ENCODE results near the gene ACAP2.

DNA sequence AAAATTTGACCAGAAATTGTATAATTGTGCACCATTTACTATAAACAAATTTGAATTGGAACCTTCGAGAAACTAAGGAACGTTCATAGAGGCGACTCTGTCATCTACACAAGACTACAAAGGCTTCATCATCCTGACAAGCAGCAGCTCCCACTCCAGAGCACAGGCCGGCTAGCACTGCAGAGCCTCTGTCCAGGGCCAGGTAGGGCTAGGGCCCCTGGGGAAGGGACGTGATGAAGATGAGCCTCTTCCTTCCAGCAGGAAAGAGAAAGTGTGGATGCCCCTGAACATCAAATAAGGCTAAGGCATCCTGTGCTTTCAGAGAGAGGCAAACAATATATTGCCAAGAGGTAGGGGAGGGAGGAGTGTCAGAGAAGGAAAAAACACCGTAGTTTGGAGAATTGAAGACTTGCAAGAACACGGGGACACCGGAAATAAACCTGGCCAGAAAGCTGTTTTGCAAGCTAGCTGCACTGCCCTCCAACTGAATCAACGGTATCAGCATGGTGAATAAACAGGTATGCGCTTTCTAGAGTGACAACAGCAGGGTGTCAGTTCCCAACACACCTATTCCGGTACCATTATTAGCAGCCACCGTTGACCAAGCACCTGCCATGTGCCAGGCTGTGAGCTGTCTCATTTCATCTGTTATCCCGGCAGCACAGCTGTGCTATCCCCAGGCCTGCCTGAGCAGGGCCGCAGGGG lies 184.2 kb downstream of the ACAP2 start:
- TF ChIP-seq TAF1 (IDR thresholded peaks at IDR 0.05; ENCODE audit: low read depth) (no peak), EZH2 (IDR thresholded peaks at IDR 0.05; ENCODE audit: borderline replicate concordance, insufficient read depth, low read length, poor library complexity, severe bottlenecking) (no peak), SMC3 (conservative IDR thresholded peaks at IDR 0.05; ENCODE audit: poor library complexity) (peak; percentile 22), POLR2AphosphoS5 (IDR thresholded peaks at IDR 0.05) (no peak)
- TF ChIP-seq, protein P1, sequence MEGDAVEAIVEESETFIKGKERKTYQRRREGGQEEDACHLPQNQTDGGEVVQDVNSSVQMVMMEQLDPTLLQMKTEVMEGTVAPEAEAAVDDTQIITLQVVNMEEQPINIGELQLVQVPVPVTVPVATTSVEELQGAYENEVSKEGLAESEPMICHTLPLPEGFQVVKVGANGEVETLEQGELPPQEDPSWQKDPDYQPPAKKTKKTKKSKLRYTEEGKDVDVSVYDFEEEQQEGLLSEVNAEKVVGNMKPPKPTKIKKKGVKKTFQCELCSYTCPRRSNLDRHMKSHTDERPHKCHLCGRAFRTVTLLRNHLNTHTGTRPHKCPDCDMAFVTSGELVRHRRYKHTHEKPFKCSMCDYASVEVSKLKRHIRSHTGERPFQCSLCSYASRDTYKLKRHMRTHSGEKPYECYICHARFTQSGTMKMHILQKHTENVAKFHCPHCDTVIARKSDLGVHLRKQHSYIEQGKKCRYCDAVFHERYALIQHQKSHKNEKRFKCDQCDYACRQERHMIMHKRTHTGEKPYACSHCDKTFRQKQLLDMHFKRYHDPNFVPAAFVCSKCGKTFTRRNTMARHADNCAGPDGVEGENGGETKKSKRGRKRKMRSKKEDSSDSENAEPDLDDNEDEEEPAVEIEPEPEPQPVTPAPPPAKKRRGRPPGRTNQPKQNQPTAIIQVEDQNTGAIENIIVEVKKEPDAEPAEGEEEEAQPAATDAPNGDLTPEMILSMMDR (IDR thresholded peaks at IDR 0.05; ENCODE audit: poor library complexity, severe bottlenecking) = peak; percentile 10
- TF ChIP-seq, protein P2, sequence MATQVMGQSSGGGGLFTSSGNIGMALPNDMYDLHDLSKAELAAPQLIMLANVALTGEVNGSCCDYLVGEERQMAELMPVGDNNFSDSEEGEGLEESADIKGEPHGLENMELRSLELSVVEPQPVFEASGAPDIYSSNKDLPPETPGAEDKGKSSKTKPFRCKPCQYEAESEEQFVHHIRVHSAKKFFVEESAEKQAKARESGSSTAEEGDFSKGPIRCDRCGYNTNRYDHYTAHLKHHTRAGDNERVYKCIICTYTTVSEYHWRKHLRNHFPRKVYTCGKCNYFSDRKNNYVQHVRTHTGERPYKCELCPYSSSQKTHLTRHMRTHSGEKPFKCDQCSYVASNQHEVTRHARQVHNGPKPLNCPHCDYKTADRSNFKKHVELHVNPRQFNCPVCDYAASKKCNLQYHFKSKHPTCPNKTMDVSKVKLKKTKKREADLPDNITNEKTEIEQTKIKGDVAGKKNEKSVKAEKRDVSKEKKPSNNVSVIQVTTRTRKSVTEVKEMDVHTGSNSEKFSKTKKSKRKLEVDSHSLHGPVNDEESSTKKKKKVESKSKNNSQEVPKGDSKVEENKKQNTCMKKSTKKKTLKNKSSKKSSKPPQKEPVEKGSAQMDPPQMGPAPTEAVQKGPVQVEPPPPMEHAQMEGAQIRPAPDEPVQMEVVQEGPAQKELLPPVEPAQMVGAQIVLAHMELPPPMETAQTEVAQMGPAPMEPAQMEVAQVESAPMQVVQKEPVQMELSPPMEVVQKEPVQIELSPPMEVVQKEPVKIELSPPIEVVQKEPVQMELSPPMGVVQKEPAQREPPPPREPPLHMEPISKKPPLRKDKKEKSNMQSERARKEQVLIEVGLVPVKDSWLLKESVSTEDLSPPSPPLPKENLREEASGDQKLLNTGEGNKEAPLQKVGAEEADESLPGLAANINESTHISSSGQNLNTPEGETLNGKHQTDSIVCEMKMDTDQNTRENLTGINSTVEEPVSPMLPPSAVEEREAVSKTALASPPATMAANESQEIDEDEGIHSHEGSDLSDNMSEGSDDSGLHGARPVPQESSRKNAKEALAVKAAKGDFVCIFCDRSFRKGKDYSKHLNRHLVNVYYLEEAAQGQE (IDR thresholded peaks at IDR 0.05; ENCODE audit: borderline replicate concordance) = no peak
